HUES48 (cell line): ENCODE measurements around the gene PTPRN2.
"Not testable (repeated sequence)": the region's sequence is repeated elsewhere in the genome, so short reads cannot be mapped to it uniquely, and the experiment has no call there.

Experiments
- H3K27ac ChIP-seq: one replicate; pipeline ENCODE4 v1.7.0; 2013; ENCODE audit warnings: low read depth, low read length, inconsistent platforms
- H3K27me3 ChIP-seq: 2 replicates; pipeline ENCODE4 v1.6.1; 2013; ENCODE audit warnings: mild to moderate bottlenecking, low read length; ENCODE audit not compliant: control insufficient read depth, insufficient read depth
- H3K36me3 ChIP-seq: 2 replicates; pipeline ENCODE4 v1.6.1; 2013; ENCODE audit warnings: low read length; ENCODE audit not compliant: control insufficient read depth, insufficient read depth
- H3K4me1 ChIP-seq: 2 replicates; pipeline ENCODE4 v1.6.1; 2013; ENCODE audit warnings: mild to moderate bottlenecking, low read length; ENCODE audit not compliant: control insufficient read depth, insufficient read depth
- H3K4me3 ChIP-seq: 2 replicates; pipeline ENCODE4 v1.5.1; 2013; ENCODE audit warnings: mild to moderate bottlenecking, low read depth, low read length
- H3K9ac ChIP-seq: 2 replicates; pipeline ENCODE4 v1.6.1; 2013; ENCODE audit warnings: mild to moderate bottlenecking, low read depth, low read length, moderate library complexity
- H3K9me3 ChIP-seq: 2 replicates; pipeline ENCODE4 v1.6.1; 2013; ENCODE audit warnings: low read length; ENCODE audit not compliant: control insufficient read depth, insufficient read depth

The PTPRN2 gene

DNA sequence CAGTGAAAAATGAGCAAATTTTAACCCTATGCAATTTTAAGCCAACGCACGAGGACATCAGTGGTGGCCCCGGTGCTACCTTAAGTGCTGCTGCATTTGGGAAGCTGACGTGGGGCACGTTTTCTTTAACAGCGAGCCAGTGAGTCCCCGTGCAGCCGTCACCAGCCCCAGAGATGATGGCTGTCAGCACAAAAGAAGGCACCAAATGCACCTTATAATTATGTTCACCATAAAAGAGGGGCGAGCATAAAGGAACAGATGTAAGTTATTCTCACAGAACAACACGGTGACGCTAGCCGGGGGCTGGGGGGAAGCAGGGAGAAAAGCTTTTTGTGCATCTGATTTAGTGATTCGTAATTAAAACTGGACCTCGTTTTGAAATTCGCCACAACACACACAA is 990.7 kb downstream of the PTPRN2 start:
- no peak overlapping the region for H3K4me3 ChIP-seq
- H3K4me1 ChIP-seq = no peaks in the 10 kb centered on the region
- no peak overlapping the region for H3K27ac ChIP-seq
- no peak overlapping the region for H3K9ac ChIP-seq
- H3K27me3 ChIP-seq = peaks cover 97% of the 10 kb centered on the region
- peaks cover 3% of the 10 kb centered on the region; the same call in 1 of the 2 replicates for H3K9me3 ChIP-seq
- no peaks in the 10 kb centered on the region for H3K36me3 ChIP-seq

DNA sequence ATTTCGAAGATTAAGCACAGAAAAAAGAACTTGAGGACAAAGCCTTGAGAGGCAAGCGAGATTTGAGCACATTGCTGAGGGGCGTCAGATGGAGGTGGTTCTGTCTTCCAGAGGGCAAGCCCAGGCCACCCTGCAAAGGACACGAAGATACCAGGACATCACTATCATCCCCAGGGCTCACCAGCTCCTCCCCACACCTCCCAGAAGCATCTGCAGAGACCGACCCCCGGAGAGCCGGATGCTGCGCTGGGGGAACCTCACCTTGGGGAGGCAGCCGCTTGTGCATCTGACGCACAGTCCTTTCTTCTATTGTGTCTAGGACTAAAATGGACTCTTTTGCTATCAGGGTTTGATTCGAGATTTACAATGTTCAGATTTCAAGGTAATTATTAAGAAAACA is 991.2 kb downstream of the PTPRN2 start:
- no peaks in the 10 kb centered on the region for H3K4me1 ChIP-seq
- peaks cover 3% of the 10 kb centered on the region; the same call in 1 of the 2 replicates for H3K9me3 ChIP-seq
- no peaks in the 10 kb centered on the region for H3K36me3 ChIP-seq
- H3K9ac ChIP-seq = no peak overlapping the region
- H3K4me3 ChIP-seq = no peak overlapping the region
- peaks cover 97% of the 10 kb centered on the region for H3K27me3 ChIP-seq
- no peak overlapping the region for H3K27ac ChIP-seq

DNA sequence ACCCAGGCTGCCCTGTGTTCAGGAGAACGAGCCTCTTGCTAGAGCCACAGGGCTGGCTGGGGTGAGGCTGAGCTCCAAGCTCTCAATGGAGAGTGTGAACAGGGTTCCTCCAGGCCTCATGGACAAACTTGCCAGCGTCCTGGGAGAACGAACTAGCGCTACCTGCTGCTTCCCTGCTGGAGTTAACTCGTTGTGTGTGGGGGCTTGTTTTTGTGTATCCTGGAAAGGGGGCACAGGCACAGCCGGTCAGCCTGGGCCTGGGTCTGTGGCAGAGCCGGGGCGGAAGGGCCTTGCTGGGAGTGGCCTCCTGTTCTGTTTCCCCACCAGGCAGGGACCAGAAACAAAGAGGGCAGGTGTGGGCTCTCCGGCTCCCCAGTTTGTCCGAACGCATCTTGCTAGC is 991.6 kb downstream of the PTPRN2 start:
- Histone ChIP-seq H3K27me3 (peaks cover 97% of the 10 kb centered on the region), H3K36me3 (no peaks in the 10 kb centered on the region), H3K9ac (no peak overlapping the region), H3K9me3 (peaks cover 3% of the 10 kb centered on the region; the same call in 1 of the 2 replicates), H3K4me1 (no peaks in the 10 kb centered on the region), H3K27ac (no peak overlapping the region), H3K4me3 (no peak overlapping the region)

DNA sequence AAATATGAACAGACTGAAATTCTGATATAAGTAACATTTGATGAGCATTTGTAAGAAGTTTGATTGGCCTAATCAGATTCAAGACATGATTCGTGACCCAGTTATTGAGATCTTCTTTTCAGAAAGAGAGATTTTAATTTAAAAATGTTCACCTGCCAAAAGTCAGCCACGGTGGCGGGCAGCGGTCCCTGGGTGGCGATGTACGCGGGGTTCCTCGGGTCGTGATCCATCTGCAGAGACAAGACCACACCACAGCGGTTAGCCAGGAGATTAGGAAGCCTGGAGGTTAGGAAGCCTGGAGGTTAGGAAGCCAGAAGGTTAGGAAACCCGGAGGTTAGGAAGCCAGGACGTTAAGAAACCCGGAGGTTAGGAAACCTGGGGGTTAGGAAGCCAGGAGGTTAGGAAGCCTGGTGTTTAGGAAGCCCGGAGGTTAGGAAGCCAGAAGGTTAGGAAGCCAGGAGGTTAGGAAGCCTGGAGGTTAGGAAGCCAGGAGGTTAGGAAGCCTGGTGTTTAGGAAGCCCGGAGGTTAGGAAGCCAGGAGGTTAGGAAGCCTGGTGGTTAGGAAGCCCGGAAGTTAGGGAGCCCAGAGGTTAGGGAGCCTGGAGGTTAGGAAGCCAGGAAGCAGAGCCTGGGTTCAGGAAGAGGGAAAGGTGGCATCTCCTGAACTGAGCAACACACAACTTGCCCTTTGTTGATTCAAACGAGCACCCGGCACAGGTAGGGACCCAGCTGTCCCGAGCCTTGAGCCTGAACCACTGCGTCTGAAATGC is 992.4 kb downstream of the PTPRN2 start:
- Histone ChIP-seq H3K9ac (no peak overlapping the region), H3K27me3 (peaks cover 97% of the 10 kb centered on the region), H3K27ac (no peak overlapping the region), H3K4me3 (no peak overlapping the region), H3K4me1 (no peaks in the 10 kb centered on the region), H3K36me3 (no peaks in the 10 kb centered on the region), H3K9me3 (peaks cover 3% of the 10 kb centered on the region; the same call in 1 of the 2 replicates)

DNA sequence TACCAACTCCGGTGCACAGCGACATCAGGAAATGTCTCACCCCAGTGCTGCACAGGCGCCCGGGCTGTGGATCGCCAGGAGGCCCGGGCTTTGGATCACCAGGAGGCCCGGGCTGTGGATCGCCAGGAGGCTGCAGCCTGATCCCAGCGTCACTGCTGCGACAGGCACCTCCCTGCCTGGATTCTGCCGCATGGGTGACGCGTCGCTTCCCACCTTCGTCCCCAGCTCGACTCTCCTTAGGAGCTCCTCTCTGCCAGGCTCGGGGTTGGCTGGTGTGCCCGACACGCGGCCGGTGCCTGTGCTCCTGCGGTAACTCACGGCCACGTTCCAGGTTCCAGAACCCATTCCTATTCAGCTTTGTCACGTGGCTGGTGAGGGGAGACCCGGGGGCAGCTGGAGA is 993.3 kb downstream of the PTPRN2 start:
- Histone ChIP-seq H3K4me1 (no peaks in the 10 kb centered on the region), H3K27me3 (peaks cover 100% of the 10 kb centered on the region), H3K27ac (no peak overlapping the region), H3K9ac (no peak overlapping the region), H3K9me3 (peaks cover 3% of the 10 kb centered on the region; the same call in 1 of the 2 replicates), H3K4me3 (no peak overlapping the region), H3K36me3 (no peaks in the 10 kb centered on the region)

DNA sequence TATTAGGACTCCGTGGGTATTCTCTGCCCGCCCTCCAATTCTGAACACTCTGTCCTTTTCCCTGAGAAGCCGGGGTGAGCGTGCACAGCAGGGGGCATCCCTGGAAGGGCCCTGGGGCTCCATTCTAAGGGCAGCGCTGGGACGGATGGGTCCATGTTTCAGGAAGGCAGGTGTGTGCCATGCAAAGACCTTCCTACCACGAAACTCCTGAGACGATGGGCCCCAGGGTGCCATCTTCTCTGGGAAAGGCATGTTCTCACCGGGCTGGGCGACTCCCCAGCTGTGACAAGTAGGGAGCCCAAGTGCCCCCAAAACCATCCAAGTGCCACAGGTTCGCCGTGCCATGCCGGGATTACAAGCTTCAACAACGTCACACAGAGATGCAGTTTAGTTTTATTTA is 994.1 kb downstream of the PTPRN2 start:
- Histone ChIP-seq H3K36me3 (no peaks in the 10 kb centered on the region), H3K9ac (no peak overlapping the region), H3K4me1 (no peaks in the 10 kb centered on the region), H3K27ac (no peak overlapping the region), H3K9me3 (peaks cover 3% of the 10 kb centered on the region; the same call in 1 of the 2 replicates), H3K4me3 (no peak overlapping the region), H3K27me3 (peaks cover 100% of the 10 kb centered on the region)

DNA sequence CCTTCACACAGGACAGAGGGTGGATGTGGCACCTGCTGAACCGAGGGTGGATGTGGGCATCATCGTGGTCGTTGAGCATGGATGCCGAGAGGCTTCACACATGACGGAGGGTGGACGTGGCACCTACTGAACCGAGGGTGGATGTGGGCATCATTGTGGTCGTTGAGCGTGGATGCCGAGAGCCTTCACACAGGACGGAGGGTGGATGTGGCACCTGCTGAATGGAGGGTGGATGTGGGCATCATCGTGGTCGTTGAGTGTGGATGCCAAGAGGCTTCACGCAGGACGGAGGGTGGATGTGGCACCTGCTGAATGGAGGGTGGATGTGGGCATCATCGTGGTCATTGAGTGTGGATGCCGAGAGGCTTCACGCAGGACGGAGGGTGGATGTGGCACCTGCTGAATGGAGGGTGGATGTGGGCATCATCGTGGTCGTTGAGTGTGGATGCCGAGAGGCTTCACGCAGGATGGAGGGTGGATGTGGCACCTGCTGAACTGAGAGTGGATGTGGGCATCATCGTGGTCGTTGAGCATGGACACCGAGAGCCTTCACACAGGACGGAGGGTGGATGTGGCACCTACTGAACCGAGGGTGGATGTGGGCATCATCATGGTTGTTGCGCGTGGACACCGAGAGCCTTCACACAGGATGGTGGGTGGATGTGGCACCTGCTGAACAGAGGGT is 994.8 kb downstream of the PTPRN2 start:
- H3K27me3 ChIP-seq = peaks cover 99% of the 10 kb centered on the region
- H3K4me3 ChIP-seq, H3K4me1 ChIP-seq, H3K9ac ChIP-seq, H3K9me3 ChIP-seq, H3K27ac ChIP-seq, H3K36me3 ChIP-seq: not testable (repeated sequence)

DNA sequence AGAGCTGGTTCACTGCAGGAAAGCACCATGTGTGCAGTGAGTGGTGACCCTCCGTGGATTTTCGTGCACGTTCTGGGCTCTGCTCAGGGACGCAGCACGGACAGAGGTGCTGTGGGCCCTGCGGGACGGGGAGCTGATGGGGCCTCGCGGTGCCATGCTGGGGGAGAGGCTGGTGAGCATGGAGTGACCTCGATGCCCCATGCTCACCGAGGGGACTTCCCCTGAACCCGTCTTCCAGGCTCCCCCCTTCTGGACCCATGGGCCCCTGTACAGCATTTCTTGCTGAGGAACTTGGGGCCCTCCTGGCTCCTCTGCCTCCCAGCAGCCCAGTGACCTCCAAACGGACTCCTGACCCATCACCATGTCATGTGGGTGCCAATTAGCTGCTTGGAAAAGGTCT is 997.1 kb downstream of the PTPRN2 start:
- H3K36me3 ChIP-seq = no peaks in the 10 kb centered on the region
- H3K9me3 ChIP-seq = peaks cover 3% of the 10 kb centered on the region; the same call in 1 of the 2 replicates
- H3K27ac ChIP-seq = no peak overlapping the region
- H3K4me1 ChIP-seq = no peaks in the 10 kb centered on the region
- peaks cover 95% of the 10 kb centered on the region for H3K27me3 ChIP-seq
- H3K9ac ChIP-seq = no peak overlapping the region
- H3K4me3 ChIP-seq = no peak overlapping the region

DNA sequence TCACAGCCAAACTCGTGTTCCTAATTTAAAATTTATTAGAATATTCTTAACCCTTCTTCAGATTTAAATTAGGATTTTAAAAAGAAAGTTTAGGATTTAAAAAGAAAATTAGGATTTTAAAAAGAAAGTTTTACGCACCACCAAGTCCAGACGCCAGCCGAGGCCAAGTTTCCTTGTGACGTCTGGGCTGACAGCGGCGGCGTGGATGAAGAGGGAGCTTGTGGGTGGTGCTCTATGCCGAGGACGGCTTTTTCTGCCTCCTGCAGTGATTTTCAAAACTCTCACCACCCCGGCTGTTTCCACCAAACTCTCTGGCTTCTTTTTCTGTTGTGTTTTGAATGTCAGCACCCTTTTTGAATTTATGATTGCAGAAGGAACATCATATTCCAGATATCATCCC is 997.9 kb downstream of the PTPRN2 start:
- Histone ChIP-seq H3K4me3 (no peak overlapping the region), H3K27ac (no peak overlapping the region), H3K9me3 (peaks cover 3% of the 10 kb centered on the region; the same call in 1 of the 2 replicates), H3K4me1 (no peaks in the 10 kb centered on the region), H3K36me3 (no peaks in the 10 kb centered on the region), H3K9ac (no peak overlapping the region), H3K27me3 (peaks cover 89% of the 10 kb centered on the region)

DNA sequence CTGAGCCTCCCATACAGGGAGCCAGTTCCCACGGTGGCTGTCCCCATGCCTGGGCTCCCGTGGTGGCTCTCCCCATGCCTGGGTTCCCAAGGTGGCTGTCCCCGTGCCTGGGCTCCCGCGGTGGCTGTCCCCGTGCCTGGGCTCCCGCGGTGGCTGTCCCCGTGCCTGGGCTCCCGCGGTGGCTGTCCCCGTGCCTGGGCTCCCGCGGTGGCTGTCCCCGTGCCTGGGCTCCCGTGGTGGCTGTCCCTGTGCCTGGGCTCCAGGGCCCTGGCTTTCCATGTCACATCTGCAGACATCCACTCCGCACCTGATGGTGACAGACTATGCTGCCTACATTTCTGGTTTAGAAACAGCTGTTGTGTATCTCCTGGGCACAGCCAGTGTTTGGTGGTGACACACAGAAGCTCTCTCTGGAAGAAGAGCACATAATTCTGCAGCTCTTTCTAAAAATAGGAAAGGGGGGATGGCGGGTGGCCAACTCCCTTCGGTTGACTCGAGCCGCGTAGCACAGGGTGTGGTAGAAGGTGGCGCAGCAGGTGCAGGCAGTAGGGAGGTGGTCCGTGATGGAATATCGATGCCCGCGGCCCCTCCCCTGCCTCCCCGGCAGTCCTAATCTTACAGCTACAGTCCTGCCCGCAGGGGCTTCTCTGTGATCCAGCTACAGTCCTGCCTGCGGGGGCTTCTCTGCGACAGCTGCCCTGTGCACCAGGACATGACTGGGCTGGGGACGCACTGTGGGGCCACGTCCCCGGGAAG is 999.6 kb downstream of the PTPRN2 start:
- H3K9me3 ChIP-seq = peaks cover 3% of the 10 kb centered on the region; the same call in 1 of the 2 replicates
- H3K9ac ChIP-seq = no peak overlapping the region
- H3K27ac ChIP-seq = no peak overlapping the region
- no peak overlapping the region for H3K4me3 ChIP-seq
- no peaks in the 10 kb centered on the region for H3K4me1 ChIP-seq
- H3K27me3 ChIP-seq = peaks cover 77% of the 10 kb centered on the region
- H3K36me3 ChIP-seq = no peaks in the 10 kb centered on the region
